GM23248 (cell line): ENCODE measurements around the gene LAMA4.

Experiments
- EZH2 ChIP-seq: fragments of 200-600 bp; sonication (generic); IDR thresholded peaks from 2 replicates; pipeline ENCODE4 v1.6.1; 2018; ENCODE audit warnings: antibody characterized with exemption, mild to moderate bottlenecking; ENCODE audit not compliant: insufficient read depth, poor library complexity, severe bottlenecking
- EZH2phosphoT487 ChIP-seq: fragments of 200-600 bp; sonication (generic); IDR thresholded peaks from 2 replicates; pipeline ENCODE4 v1.6.1; 2018; ENCODE audit warnings: antibody characterized with exemption, moderate library complexity, mild to moderate bottlenecking, low read depth; ENCODE audit not compliant: insufficient read depth

DNA sequence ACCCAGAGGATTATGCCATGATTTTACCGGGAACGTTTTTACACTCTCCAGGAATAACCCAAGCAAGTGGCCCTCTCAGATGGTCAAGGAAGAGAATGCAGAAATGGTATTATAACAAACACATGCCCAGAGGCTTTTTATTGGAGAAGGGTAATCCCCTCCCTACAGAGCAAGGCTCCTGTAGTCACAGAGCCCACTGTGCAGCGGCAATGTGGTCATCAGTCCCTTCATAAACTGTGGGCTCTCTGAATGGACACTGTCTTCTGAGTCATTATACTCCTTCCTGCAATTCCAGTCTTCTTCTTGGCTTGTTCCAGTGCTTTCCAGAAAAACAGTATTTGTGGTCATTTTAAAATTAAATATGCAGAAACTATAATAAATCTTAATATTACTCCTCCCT lies 74.7 kb downstream of the LAMA4 start:
- TF ChIP-seq EZH2phosphoT487 (no peak), EZH2 (no peak)
